NCI-H345 (cell line): ENCODE results near the gene RPS6KA2.
"Not testable (repeated sequence)": the region's sequence is repeated elsewhere in the genome, so short reads cannot be mapped to it uniquely, and the experiment has no call there.

Experiments used
- DNase-seq: peaks from one replicate; lab custom pipeline; 2025; lab: John Stamatoyannopoulos, UW

Gene RPS6KA2

DNA sequence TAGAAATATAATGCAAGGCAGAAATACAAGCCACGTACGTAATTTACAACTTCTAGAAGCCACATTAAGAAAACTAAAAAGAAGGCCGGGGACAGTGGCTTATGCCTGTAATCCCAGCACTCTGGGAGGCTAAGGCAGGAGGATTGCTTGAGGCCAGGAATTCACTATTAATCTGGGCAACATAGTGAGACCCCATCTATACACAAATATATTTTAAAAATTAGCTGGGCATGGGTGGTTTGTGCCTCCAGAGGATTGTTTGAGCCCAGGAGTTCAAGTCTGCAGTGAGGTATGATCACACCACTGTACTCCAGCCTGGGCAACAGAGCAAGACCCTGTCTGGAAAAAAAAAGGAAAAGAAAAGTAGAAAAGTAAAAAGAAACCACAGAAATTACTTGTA lies 256.6 kb downstream of the RPS6KA2 start:
- DNase-seq = no peak

DNA sequence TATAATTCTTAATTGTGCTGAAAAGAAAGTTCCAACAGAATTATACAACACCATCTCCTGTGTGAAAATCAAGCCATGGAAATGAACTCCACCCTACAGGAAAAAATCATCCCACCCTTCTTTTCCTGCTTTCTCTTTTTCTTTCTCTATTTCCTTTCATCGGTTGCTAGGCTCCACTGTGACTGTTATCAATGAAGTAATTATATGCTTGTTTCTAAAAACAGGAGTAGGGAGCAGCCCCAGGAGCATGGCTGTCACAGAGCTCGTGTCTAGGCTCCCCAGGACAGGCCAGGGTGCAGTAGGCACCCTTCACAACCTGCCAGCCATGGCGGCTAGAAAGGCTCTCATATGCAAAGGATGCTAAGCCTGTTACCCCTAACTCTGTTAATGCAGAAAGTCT lies 257.3 kb downstream of the RPS6KA2 start:
- DNase-seq = no peak

DNA sequence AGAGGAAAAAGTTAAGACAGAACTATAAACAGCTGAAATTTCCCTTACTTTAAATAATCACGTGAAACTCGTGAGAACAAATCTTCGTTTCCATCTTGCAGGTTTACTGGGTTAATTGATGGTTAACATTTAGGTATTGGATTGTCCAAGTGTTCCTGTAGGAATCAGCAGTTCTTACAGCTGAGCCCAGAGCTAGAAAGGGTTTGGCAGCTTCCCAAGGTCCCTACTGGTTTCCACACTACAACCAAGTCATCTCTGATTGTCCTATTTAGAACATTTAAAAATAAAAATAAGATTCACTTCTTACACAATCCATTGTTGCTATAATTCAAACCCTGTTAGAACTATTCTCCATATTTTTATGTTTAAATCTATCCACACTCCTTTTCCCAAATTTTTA lies 260.1 kb downstream of the RPS6KA2 start:
- no peak for DNase-seq

DNA sequence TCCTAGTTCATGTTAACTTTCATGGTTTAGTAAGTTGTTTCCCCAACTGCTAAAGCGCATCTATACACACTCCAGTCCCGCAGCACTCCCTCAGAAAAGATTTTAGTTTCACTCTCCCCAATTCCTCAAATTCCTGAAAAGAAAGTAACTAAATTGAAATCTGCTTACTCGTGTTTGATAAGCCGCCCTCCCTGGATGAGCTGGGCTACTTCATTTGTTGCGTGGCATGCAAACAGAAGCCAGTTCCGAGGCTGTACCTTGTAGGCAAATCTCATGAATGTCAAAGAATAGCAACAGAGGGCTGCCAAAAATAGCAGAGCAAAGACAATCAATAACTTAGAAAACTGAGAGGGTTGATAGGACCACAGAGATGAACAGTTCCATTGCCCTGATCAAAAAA lies 261.2 kb downstream of the RPS6KA2 start:
- no peak for DNase-seq

DNA sequence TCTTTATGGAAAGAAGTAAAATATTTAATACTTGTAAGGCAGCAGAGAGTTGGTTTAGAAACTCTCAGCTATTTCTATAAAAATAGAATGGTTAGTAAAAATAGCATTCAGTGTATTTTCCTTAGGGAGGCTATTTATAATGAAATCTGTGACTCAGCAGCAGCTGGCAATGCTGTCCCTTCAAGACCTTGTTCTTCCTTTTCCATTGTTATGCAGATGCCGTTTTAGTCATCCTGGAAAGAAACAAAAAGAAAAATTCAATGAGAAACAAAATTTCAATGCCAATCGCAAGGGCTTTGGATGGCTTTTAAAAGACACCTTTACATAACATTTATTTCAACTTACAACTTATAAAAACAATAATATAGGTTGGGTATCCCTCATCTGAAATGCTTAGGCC lies 261.8 kb downstream of the RPS6KA2 start:
- no peak for DNase-seq

DNA sequence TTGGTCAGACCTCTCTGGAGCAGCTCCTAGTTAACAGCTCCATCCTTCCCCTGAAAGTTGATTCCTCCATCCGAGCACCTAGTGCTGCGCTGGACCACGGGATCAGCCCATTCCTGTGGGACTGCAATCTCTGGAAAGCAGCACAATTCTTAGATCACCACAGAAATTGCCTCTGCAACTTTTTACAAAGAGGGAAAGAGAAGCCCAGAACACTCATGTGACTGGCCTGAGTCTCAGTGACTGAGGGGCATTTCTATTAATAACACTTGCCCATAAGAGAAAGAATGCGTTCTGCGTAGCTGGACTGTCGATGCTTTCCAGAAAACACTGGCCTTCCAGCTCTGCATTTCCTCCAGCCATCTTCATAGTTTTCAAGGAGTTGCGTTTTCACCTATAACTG lies 262.6 kb downstream of the RPS6KA2 start:
- no peak for DNase-seq

DNA sequence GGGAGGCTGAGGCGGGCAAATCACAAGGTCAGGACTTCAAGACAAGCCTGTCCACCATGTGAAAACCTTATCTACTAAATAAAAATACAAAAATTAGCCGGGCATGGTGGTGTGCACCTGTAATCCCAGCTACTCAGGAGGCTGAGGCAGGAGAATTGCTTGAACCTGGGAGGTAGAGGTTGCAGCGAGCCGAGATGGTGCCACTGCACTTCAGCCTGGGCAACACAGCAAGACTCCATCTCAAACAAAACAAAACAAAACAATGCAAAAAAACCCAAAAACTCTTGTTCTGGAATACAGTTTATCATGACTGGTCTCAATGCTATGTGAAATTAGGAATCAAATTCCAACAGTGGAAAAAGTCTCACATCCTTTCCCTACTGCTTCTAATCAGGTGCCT lies 264.6 kb downstream of the RPS6KA2 start:
- DNase-seq = not testable (repeated sequence)

DNA sequence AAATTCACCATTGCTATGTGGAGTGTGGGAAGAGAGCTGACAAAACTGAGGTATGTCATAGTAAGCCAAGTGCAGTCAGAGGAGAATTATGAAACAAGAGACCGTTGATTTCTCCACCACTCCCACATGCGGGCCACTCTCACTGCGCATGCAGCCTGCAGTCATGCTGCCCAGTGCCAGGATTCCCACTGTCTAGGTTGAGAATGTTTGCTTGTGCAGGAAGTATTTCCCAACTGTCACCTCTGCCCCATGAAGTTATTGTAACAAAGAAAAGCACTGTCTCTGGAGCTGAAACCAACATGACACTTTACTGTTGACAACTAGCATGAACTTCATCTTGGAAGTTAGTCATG lies 266.0 kb downstream of the RPS6KA2 start:
- DNase-seq = no peak

DNA sequence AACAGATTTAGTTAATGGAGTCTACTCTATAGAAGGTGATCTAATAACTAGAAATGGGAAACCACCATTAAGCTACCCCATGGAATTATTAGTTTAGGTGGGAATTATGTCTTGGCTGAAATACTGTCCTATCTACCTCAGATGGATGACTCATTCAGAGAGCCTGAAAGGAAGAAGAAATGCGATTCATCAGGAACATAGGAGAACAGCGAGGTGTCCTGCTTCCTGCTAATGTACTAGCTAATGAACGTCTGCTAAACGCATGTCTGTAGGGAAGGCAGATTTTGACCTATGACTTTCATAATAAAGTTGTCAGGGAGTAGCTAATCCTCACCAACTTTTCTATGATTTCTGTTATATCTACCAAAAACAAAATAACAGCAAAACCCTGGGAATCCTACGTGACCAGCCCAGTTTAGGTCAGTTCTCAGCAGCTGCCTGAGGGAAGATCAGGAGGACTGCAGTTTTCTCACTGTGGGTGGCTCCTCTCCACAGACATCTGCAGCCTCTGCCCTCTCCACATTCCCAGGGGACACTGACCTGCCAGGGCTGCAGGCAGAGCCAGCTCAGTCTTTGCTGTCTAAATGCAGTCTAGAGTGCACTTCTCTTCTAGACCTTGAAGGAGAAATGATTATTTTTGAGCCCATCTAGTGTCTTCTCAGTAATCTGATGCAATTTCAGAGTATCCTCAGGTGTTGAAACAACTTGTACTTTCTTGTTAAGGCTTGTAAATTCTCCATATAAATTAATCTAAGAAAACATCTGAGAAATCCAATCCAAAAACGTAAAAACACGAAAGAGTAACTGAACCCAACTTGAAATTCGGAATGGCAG lies 266.6 kb downstream of the RPS6KA2 start:
- no peak for DNase-seq
